Omental fat pad (tissue), 4 donors: Measurements from ENCODE around the gene CKS1B. TPM values are rescaled to one million over a fixed set of nuclear protein-coding genes. Genes with fewer than 3 reads are reported as not detected.
"Not testable (repeated sequence)": the region's sequence is repeated elsewhere in the genome, so short reads cannot be mapped to it uniquely, and the experiment has no call there.

ENCODE experiments used
- ATAC-seq: fragments of 150-250 bp; one replicate; pipeline ENCODE4 v1.9.1; 2016; ENCODE audit warnings: mild to moderate bottlenecking, moderate library complexity; ENCODE audit not compliant: low FRiP score
- DNase-seq: peaks from one replicate; pipeline ENCODE4 v3.0.0-alpha.2; 2019; ENCODE audit warnings: low spot score
- total RNA-seq, 4 donors: library from RNA; depleted of rRNA; stranded (reverse); fragments of >200 nt; gene quantifications; one replicate each; pipeline ENCODE4 v1.1.0, GENCODE V29; 2016
- TF ChIP-seq, protein P1 (sequence below), 3 donors: fragments of 450-650 bp; IDR thresholded peaks; one replicate each; pipeline ENCODE4 v1.5.1; 2016 to 2017; ENCODE audit warnings: antibody characterized with exemption in 3 of 3, mild to moderate bottlenecking in 3 of 3, moderate library complexity in 2 of 3

CKS1B gene
- total RNA-seq, 4 donors from 2014 or later = 34.0 to 72.8 (median 43.2) TPM

DNA sequence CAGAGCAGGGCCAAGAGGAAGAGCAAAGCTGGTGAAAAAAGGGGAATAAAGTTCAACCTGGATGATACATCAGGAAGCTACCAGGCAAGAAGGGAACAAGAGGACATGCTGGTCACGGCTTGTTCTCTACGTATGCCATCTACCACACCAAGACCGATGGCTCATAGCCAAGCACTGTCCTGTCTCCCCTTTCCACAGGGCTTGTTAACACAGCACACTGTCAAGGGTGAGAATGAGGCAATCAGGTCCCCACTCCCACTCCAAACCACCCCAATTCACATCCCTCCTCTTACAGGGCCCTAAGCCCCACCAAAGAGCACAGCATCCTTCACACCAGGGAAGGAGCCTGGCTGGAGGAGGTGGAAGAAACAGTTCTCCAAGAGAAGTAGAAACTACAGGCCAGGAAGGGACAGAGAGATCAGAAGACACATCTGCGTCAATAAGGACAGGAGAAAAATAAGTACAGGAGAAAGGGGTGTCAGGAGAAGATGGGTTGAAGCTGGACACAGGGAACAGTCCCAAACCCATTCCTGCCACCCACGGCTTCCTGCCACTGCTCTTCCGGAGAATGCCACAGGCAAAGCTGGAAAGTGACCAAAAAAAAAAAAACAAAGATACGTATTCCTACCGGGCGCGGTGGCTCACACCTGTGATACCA is 3.0 kb upstream of the CKS1B start:
- TF ChIP-seq, protein P1, sequence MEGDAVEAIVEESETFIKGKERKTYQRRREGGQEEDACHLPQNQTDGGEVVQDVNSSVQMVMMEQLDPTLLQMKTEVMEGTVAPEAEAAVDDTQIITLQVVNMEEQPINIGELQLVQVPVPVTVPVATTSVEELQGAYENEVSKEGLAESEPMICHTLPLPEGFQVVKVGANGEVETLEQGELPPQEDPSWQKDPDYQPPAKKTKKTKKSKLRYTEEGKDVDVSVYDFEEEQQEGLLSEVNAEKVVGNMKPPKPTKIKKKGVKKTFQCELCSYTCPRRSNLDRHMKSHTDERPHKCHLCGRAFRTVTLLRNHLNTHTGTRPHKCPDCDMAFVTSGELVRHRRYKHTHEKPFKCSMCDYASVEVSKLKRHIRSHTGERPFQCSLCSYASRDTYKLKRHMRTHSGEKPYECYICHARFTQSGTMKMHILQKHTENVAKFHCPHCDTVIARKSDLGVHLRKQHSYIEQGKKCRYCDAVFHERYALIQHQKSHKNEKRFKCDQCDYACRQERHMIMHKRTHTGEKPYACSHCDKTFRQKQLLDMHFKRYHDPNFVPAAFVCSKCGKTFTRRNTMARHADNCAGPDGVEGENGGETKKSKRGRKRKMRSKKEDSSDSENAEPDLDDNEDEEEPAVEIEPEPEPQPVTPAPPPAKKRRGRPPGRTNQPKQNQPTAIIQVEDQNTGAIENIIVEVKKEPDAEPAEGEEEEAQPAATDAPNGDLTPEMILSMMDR (IDR thresholded peaks at IDR 0.05) = no peak
- ATAC-seq = no peak

DNA sequence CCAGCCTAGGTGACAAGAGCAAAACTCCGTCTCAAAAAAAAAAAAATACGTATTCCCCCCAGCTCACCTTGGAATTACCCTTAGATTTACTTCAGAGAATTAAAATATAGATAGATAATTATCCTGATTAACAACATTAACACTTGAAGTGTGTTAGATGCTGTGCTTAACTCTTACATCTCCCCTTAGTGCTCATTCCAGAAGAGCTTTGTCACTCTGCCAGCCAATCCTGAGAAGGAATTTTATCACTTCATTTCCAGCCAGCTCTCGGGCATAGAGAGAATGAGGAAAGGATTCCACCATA is 2.3 kb upstream of the CKS1B start:
- no peak for ATAC-seq
- TF ChIP-seq, protein P1 (IDR thresholded peaks at IDR 0.05) = no peak
- no peak for DNase-seq

More for the DNA sequence above, 3.0 kb upstream of the CKS1B start:
- DNase-seq = no peak

DNA sequence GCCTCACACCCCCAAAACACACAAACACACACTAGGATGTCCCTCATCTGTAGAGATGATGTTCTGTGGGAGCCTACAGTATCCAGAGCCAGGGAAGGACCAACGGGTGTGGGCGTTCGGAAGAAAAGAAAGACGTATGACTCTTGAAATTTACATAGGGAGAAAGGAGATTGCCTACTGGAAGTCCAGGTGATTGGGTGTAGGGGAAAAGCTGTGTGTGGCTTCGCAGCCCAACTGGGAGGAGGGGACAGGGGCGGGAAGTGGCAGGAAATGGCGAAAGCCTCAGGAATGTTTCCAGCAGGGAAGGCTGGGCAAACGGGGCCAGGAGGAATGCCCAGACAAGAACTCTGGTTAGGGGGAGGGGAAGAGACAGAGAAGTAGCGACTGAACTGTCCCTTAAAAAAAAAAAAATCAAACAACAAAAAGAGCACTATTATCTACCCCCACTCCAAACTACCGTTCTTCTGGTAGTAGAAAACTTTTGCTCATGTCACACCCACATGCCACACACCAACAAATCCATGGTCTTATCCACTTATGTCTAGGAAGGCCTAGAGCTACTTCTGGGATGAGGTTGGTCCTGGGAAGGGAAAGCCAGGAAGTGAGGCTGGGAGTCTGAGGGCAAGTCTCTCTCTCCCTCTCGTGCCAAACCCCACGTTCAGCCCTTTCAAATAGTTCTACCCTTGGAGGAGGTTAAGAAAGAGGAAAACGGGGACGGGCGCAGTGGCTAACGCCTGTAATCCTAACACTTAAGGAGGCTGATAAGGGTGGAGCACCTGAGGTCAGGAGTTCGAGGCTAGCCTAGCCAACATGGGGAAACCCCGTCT is 1.8 kb upstream of the CKS1B start:
- no peak for DNase-seq
- TF ChIP-seq, protein P1 (IDR thresholded peaks at IDR 0.05) = no peak
- peak; percentile 13 for ATAC-seq

DNA sequence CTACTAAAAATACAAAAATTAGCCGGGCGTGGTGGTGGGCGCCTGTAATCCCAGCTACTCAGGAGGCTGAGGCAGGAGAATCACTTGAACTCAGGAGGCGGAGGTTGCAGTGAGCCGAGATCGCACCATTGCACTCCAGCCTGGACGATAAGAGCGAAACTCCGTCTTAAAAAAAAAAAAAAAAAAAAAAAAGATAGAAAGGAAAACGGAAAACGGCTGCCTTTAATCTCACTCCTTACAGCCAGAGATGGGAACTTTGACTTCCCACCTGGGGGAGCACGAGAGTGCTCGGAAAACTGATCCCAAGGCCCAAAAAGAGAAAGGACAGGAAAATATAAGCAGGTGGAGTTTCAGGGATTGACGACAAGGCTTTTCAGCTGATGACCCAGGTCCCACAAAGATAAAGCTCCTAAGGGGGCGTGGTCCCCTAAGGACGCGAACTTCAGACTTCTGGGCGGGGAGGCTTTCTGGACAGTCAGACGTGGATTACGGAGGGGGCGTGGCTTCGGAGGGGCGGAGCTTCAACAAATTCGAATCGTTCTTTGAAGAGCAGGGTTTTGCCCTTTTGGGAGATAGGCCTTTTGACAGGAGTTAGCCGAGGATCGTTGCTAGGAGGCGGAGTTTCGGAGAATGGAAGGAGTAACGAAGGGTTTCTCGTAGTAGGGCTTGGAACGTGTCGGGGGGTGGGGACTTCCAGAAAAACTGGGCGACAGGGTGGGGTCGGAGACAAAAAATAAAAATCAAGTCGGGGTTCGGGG is 958 bp upstream of the CKS1B start:
- DNase-seq (peak; percentile 98), ATAC-seq (peak; percentile 33)
- TF ChIP-seq, protein P1 (IDR thresholded peaks at IDR 0.05) = no peak

DNA sequence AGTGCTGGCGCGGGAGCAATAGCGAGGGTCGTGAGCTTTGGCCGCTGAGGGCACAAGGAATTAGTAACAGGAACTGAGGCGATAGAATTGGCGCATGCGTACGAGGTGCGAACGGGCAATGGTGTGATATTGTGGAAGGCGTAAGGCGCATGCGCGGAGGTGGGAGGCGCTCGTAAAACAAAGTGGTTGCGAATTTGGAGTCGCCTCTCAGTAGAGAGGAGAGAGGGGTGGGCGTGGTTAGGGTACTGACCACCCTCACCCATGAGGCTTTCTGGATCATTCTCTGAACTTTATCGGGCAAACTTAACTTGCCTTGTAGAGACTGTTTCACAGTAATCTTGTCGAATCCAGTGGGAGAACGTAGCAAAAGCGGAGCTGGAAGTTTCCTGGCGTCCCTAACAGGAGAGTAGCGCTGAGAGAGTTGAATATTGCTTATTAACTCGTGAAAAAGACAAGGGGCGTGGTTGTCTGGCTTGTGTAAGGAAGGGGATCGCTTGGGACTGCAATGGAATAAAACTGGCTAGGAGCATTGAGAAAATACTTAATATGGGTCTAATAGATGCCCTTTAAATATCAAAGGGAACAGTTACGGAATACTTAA is 427 bp downstream of the CKS1B start:
- peak; percentile 75 for DNase-seq
- peak; percentile 61 for ATAC-seq
- TF ChIP-seq, protein P1 (IDR thresholded peaks at IDR 0.05) = no peak

DNA sequence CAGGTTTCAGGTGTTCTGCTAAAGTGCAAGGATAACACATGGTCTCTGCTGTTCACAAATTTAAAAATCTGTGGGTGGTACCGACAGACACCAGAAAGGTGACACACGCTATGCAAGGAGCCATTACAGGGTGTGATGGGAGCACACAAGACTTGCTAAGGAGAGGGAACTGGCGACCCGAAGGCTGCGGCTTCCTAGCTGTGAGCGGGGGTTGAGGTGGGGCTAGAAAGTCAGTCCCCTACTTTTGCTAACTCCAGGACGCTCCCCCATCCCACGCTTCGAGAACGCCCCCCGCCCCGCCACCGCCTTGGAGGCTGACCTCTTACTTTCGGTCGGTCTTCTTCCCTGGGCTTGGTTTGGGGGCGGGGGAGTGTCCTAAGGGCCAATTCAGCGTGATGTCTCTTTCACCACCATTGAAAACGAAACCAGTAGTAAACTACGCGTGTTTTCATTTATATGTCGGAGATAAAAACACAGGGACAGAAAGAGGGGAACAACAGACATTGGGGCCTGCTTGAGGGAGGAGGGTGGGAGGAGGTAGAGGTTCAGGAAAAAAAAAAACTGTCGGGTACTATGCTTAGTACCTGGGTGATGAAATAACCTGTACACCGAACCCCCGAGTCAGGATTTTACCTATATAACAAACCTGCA is 1.1 kb downstream of the CKS1B start:
- DNase-seq (peak; percentile 47), ATAC-seq (no peak)
- TF ChIP-seq, protein P1 (IDR thresholded peaks at IDR 0.05) = no peak

DNA sequence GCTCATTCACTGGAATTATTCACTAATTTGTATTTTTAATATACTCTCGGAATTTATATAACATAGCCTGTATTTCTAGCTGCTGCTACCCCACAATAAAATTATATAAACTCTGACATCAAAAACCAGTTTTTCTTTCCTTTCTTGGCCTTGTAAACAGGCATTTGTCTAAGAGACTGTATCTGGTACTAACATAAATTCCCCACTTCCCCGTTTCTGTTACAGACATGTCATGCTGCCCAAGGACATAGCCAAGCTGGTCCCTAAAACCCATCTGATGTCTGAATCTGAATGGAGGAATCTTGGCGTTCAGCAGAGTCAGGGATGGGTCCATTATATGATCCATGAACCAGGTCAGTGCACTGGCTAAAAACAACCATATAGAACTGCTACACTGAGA is 3.3 kb downstream of the CKS1B start:
- not testable (repeated sequence) for DNase-seq, ATAC-seq
